Glutamatergic neuron (in vitro differentiated cells): ENCODE results near the gene GTF2F2. TPM values are rescaled to one million over a fixed set of nuclear protein-coding genes. Genes with fewer than 3 reads are reported as not detected.
"Not testable (repeated sequence)": the region's sequence is repeated elsewhere in the genome, so short reads cannot be mapped to it uniquely, and the experiment has no call there.

Source experiments
- DNase-seq: peaks from one replicate; pipeline ENCODE4 v3.0.0; 2022
- H3K27ac Mint-ChIP-seq: one replicate; pipeline ENCODE4 v1.8.0; 2020; ENCODE audit warnings: mild to moderate bottlenecking, mixed read lengths, inconsistent platforms; ENCODE audit not compliant: unreplicated experiment
- H3K27me3 Mint-ChIP-seq: one replicate; pipeline ENCODE4 v1.8.0; 2020; ENCODE audit warnings: mild to moderate bottlenecking, moderate library complexity, mixed read lengths, inconsistent platforms; ENCODE audit not compliant: unreplicated experiment
- H3K36me3 Mint-ChIP-seq: one replicate; pipeline ENCODE4 v1.8.0; 2020; ENCODE audit warnings: mild to moderate bottlenecking, mixed read lengths, inconsistent platforms; ENCODE audit not compliant: unreplicated experiment
- H3K4me1 Mint-ChIP-seq: one replicate; pipeline ENCODE4 v1.8.0; 2020; ENCODE audit warnings: mild to moderate bottlenecking, low read depth, mixed read lengths, inconsistent platforms; ENCODE audit not compliant: unreplicated experiment
- H3K4me3 Mint-ChIP-seq: one replicate; pipeline ENCODE4 v1.8.0; 2020; ENCODE audit warnings: mild to moderate bottlenecking, mixed read lengths, inconsistent platforms; ENCODE audit not compliant: unreplicated experiment
- H3K9me3 Mint-ChIP-seq: one replicate; pipeline ENCODE4 v1.8.0; 2020; ENCODE audit warnings: mild to moderate bottlenecking, moderate library complexity, mixed read lengths, inconsistent platforms; ENCODE audit not compliant: unreplicated experiment
- total RNA-seq: library from RNA; stranded (reverse); fragmentation: NEBNext Ultra II Directional; extraction: Animal tissue kit (Norgen Biotek cat#: 25700); gene quantifications from one replicate; pipeline ENCODE4 v1.2.1, GENCODE V29; 2021; ENCODE audit not compliant: unreplicated experiment
- TF ChIP-seq, protein P1 (sequence below): fragments of 200-600 bp; sonication (generic); IDR thresholded peaks from one replicate; pipeline ENCODE4 v1.5.0; 2021; ENCODE audit not compliant: partially characterized antibody, unreplicated experiment

GTF2F2 gene
- total RNA-seq, 1 donor from 2014 or later = 25.9 TPM

DNA sequence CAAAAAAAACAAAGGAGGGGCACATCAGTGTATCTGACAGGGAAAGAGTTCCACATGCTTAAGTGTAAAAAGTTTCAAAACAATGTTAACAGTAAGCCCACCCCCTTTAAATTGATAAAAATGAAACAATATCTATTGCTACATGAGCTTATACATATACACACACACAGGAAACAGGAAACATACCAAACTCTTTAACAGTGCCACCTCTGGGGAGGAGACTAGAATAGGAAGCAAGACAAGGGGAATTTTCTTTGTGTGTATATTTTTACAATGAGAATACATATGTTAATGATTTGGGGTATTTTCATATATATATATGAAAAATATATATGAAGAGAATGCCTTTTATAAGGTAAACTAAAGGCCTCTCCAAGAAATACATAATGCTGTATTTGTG is 175.9 kb downstream of the GTF2F2 start:
- no peaks in the 10 kb centered on the region for H3K27me3 Mint-ChIP-seq
- peaks cover 3% of the 10 kb centered on the region for H3K9me3 Mint-ChIP-seq
- no peak for DNase-seq
- TF ChIP-seq, protein P1, sequence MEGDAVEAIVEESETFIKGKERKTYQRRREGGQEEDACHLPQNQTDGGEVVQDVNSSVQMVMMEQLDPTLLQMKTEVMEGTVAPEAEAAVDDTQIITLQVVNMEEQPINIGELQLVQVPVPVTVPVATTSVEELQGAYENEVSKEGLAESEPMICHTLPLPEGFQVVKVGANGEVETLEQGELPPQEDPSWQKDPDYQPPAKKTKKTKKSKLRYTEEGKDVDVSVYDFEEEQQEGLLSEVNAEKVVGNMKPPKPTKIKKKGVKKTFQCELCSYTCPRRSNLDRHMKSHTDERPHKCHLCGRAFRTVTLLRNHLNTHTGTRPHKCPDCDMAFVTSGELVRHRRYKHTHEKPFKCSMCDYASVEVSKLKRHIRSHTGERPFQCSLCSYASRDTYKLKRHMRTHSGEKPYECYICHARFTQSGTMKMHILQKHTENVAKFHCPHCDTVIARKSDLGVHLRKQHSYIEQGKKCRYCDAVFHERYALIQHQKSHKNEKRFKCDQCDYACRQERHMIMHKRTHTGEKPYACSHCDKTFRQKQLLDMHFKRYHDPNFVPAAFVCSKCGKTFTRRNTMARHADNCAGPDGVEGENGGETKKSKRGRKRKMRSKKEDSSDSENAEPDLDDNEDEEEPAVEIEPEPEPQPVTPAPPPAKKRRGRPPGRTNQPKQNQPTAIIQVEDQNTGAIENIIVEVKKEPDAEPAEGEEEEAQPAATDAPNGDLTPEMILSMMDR = no peak
- peaks cover 14% of the 10 kb centered on the region for H3K4me1 Mint-ChIP-seq
- H3K27ac Mint-ChIP-seq = no peak overlapping the region
- no peak overlapping the region for H3K4me3 Mint-ChIP-seq
- H3K36me3 Mint-ChIP-seq = no peaks in the 10 kb centered on the region

DNA sequence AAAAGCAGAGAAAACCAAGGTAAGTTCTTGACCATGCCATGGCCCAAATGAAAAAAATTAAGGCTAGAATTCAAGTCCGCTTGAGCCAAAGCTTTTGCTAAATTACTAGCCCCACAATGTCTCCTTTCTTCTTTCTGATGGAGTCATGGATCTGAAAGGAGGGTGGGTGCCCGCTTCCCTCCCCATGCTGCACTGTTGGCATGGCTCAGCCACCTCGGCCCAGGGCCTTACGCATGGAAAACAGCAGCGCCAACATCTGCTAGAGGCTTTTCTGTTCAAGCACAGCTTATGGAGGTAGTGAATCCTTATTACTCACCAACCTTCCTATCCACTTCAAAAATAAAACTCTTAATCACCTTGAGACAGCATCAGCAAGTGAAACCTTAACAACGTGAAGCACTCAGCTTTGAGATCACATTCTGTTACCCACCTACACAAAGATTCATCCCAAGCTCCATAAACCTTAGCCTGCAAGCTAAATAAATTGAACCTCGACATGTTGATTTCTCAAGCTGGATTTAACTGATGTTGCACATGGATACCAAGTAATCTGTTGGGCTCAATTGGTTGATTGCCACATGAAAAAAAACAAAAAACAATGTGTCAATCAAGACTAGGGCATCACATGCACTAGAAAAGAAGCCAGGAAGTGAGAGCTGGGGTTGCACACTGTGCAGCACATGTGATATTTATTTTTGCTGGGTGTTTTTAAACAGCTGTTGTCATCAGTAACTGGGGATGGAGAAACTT is 177.3 kb downstream of the GTF2F2 start:
- Mint-ChIP-seq H3K36me3 (no peaks in the 10 kb centered on the region), H3K27me3 (no peaks in the 10 kb centered on the region), H3K9me3 (peaks cover 2% of the 10 kb centered on the region), H3K4me3 (no peak overlapping the region), H3K4me1 (peaks cover 8% of the 10 kb centered on the region), H3K27ac (no peak overlapping the region)
- DNase-seq = no peak
- TF ChIP-seq, protein P1 = no peak

DNA sequence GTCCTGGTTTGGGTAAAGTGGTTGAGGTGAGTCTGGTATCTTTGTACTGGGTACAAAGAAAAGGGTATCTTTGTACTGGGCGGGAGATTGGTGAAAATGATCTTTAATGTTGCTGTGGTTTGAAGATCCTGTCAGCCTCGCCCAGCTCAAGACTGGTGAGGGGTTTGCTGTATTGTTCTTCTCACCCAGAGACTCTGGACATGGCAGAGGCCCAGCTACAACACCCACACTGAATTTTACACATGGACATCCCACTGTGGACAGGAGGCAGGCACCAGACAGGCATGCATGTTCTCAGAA is 177.8 kb downstream of the GTF2F2 start:
- H3K4me1 Mint-ChIP-seq = peaks cover 7% of the 10 kb centered on the region
- TF ChIP-seq, protein P1 = no peak
- no peak overlapping the region for H3K4me3 Mint-ChIP-seq
- DNase-seq = no peak
- no peak overlapping the region for H3K27ac Mint-ChIP-seq
- no peaks in the 10 kb centered on the region for H3K9me3 Mint-ChIP-seq
- H3K36me3 Mint-ChIP-seq = no peaks in the 10 kb centered on the region
- H3K27me3 Mint-ChIP-seq = no peaks in the 10 kb centered on the region

DNA sequence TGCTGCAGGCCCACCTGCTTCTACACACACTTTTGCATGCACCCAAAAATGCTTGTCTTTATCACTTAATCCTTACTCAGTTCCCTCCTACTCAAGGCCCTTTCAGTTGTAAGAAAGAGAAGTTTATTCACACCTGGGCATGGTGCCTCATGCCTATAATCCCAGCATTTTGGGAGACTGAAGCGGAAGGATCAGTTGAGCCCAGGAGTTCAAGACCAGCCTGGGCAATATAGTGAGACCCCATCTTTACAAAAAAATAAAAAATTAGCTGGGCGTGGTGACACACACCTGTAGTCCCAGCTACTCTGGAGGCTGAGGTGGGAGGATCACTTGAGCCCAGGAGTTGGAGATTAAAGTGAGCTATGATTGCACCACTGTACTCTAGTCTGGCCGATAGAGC is 178.2 kb downstream of the GTF2F2 start:
- not testable (repeated sequence) for H3K27me3 Mint-ChIP-seq, H3K9me3 Mint-ChIP-seq, DNase-seq, H3K4me1 Mint-ChIP-seq, H3K36me3 Mint-ChIP-seq, H3K27ac Mint-ChIP-seq, H3K4me3 Mint-ChIP-seq

DNA sequence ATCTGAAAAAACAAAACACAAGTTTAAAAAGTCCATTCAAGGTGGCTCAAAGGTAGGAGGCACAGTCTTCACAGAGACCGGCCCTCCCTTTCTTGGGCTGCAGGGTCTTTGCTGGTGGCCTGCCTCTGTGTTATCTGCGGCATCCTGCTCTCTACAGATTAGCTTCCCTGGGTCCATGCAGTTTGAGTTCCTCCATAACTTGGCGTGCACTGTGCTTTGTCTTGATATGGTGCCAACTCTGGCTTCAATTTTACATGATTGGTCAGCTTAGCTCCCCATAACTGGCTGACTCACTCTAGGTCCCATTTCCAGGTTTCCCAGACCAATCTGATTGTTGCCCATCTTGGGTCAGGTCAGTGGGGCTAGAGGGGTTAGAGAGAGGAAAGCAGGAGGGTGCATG is 178.9 kb downstream of the GTF2F2 start:
- TF ChIP-seq, protein P1 = no peak
- no peak for DNase-seq
- H3K4me1 Mint-ChIP-seq = peaks cover 6% of the 10 kb centered on the region
- H3K4me3 Mint-ChIP-seq = no peak overlapping the region
- H3K9me3 Mint-ChIP-seq = no peaks in the 10 kb centered on the region
- no peak overlapping the region for H3K27ac Mint-ChIP-seq
- no peaks in the 10 kb centered on the region for H3K27me3 Mint-ChIP-seq
- H3K36me3 Mint-ChIP-seq = no peaks in the 10 kb centered on the region
